Measurements from ENCODE around the gene WDR33. TPM values are rescaled to one million over a fixed set of nuclear protein-coding genes. Genes with fewer than 3 reads are reported as not detected.

The WDR33 gene
- total and polyA plus RNA-seq, 2 of the 13 experiments (the other 11 are each of a cell fraction or from before 2014, with no cell fraction given), result 54.9 to 78.2 TPM

DNA sequence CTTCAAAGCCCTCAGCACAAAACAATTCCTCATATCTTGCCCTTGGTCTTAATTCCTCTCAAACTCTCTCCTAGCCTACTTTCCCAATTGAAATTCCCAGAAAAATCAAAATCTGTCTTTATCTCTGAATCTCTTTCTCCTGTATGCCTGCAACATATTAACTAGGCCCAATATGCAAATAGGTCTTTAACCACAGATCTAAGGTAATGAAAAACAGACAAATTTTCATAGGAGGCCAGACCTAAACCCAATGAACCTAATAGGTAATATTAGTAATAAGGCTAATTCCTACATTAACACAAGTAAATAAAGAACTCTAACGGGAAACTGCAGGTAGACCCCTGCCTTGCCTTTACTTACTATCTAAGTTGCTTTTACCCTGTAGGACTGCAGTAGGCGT, 41.4 kb downstream of the WDR33 start (continued):
- TF ChIP-seq, protein P1, sequence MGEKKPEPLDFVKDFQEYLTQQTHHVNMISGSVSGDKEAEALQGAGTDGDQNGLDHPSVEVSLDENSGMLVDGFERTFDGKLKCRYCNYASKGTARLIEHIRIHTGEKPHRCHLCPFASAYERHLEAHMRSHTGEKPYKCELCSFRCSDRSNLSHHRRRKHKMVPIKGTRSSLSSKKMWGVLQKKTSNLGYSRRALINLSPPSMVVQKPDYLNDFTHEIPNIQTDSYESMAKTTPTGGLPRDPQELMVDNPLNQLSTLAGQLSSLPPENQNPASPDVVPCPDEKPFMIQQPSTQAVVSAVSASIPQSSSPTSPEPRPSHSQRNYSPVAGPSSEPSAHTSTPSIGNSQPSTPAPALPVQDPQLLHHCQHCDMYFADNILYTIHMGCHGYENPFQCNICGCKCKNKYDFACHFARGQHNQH (CRISPR knock-in tag; IDR thresholded peaks at IDR 0.05), result no peak

DNA sequence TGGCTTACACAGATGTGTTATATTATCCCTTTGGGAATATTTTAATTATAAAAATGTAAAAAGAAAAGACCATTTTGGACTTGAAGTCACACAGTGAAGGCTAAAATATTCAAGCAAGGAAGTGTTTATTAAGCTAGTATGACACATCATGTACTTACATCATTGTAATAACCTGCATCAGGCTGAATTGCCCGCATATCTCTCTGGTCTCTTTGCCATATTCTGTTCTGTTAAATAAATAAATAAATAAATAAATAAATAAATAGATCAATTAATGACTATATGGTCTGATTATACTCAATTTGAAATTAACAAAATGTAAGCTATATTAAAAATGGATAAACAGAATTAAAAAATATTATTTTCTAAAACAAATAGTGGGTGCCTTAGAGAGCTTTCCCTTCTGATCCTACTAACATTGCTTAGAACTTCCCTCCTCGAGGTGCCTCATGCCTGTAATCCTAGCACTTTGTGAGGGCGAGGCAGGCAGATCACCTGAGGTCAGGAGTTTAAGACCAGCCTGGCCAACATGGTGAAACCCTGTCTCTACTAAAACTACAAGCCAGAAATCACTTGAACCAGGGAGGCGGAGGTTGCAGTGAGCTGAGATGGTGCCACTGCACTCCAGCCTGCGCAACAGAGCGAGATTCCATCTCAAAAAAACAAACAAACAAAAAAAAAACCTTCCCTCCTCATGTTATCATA, 42.0 kb downstream of the WDR33 start:
- H3K27me3 ChIP-seq (ENCODE audit: control insufficient read depth in 1 of 2, insufficient read depth in 2 of 2, low read length in 2 of 2), result no peaks in the 10 kb centered on the region
- intact Hi-C loops (cut with micrococcal nuclease; ENCODE audit: unreplicated experiment), result loop anchor here (5.0 kb wide), 1 partner anchor 38 kb away; no protein-coding TSS in a partner anchor
- no peak for DNase-seq (ENCODE audit: low spot score)
- peaks cover 13% of the 10 kb centered on the region for H3K4me1 ChIP-seq (ENCODE audit: insufficient read depth, low read length)
- no peak overlapping the region for H2AFZ ChIP-seq (ENCODE audit: low read length)
- peaks cover 23% of the 10 kb centered on the region for H4K20me1 ChIP-seq (ENCODE audit: insufficient read depth, low read length)
- no TSS peak for BruUV-seq (replicated peaks)
- no peak for TF ChIP-seq ZNF780A (CRISPR knock-in tag; IDR thresholded peaks at IDR 0.05)
- TF ChIP-seq, protein P2, sequence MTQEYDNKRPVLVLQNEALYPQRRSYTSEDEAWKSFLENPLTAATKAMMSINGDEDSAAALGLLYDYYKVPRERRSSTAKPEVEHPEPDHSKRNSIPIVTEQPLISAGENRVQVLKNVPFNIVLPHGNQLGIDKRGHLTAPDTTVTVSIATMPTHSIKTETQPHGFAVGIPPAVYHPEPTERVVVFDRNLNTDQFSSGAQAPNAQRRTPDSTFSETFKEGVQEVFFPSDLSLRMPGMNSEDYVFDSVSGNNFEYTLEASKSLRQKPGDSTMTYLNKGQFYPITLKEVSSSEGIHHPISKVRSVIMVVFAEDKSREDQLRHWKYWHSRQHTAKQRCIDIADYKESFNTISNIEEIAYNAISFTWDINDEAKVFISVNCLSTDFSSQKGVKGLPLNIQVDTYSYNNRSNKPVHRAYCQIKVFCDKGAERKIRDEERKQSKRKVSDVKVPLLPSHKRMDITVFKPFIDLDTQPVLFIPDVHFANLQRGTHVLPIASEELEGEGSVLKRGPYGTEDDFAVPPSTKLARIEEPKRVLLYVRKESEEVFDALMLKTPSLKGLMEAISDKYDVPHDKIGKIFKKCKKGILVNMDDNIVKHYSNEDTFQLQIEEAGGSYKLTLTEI (CRISPR knock-in tag; conservative IDR thresholded peaks at IDR 0.05), result no peak
- no peak for TF ChIP-seq HMG20B (CRISPR knock-in tag; conservative IDR thresholded peaks at IDR 0.05)
- TF ChIP-seq, protein P3, sequence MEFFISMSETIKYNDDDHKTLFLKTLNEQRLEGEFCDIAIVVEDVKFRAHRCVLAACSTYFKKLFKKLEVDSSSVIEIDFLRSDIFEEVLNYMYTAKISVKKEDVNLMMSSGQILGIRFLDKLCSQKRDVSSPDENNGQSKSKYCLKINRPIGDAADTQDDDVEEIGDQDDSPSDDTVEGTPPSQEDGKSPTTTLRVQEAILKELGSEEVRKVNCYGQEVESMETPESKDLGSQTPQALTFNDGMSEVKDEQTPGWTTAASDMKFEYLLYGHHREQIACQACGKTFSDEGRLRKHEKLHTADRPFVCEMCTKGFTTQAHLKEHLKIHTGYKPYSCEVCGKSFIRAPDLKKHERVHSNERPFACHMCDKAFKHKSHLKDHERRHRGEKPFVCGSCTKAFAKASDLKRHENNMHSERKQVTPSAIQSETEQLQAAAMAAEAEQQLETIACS (CRISPR knock-in tag; IDR thresholded peaks at IDR 0.05), result no peak
- no peak for TF ChIP-seq ZNF552 (CRISPR knock-in tag; IDR thresholded peaks at IDR 0.05; ENCODE audit: borderline replicate concordance)
- TF ChIP-seq FOXA1 (IDR thresholded peaks at IDR 0.05), result no peak
- no peak for TF ChIP-seq FOXA1 (CRISPR knock-in tag; IDR thresholded peaks at IDR 0.05)
- TF ChIP-seq CBX5 (CRISPR knock-in tag; IDR thresholded peaks at IDR 0.05; ENCODE audit: borderline replicate concordance), result no peak
- no peak for TF ChIP-seq NFE2L1 (CRISPR knock-in tag; IDR thresholded peaks at IDR 0.05; ENCODE audit: borderline replicate concordance)
- no peak for TF ChIP-seq GFI1 (CRISPR knock-in tag; IDR thresholded peaks at IDR 0.05; ENCODE audit: borderline replicate concordance)
- TF ChIP-seq ZNF24 (IDR thresholded peaks at IDR 0.05), result no peak
- TF ChIP-seq IRF2 (CRISPR knock-in tag; IDR thresholded peaks at IDR 0.05), result no peak
- no peak for TF ChIP-seq NR3C1 (CRISPR knock-in tag; IDR thresholded peaks at IDR 0.05)
- TF ChIP-seq ISX (CRISPR knock-in tag; conservative IDR thresholded peaks at IDR 0.05), result no peak
- no peak for TF ChIP-seq SMAD3 (CRISPR knock-in tag; IDR thresholded peaks at IDR 0.05)
- TF ChIP-seq ZNF431 (CRISPR knock-in tag; IDR thresholded peaks at IDR 0.05; ENCODE audit: borderline replicate concordance, low read depth), result no peak
- TF ChIP-seq FOXM1 (CRISPR knock-in tag; IDR thresholded peaks at IDR 0.05), result no peak
- no peak for TF ChIP-seq NCOR1 (IDR thresholded peaks at IDR 0.05; ENCODE audit: borderline replicate concordance, low read length)
- 96% methylated on average over 6 of the region's 6 CpGs for WGBS (ENCODE audit: low lambda C conversion rate)
- no peak for ATAC-seq
- H3K27ac ChIP-seq (ENCODE audit: extremely low read length, insufficient read depth, low read length), result no peak overlapping the region
- ChIA-PET CTCF (ENCODE audit: low intra/inter-chr PET ratio, low total read pairs) (no interaction called here), POLR2A (no interaction called here)
- H3K79me2 ChIP-seq (ENCODE audit: insufficient read depth, low read length), result peaks cover 42% of the 10 kb centered on the region
- no peaks in the 10 kb centered on the region for H3K9me3 ChIP-seq (ENCODE audit: low read length)
- no peak overlapping the region for H3K4me2 ChIP-seq (ENCODE audit: low read depth, low read length)
- peaks cover 12 to 62% of the 10 kb centered on the region in 2 experiments for H3K36me3 ChIP-seq (replicated peaks in 1 of 2; ENCODE audit: control insufficient read depth in 1 of 2, insufficient read depth in 2 of 2, low read length in 2 of 2)
- in situ Hi-C loops (cut with HindIII; ENCODE audit: extremely low pct_ligation_motif_present, low pct_unique_long_range_greater_than_20kb), result no loop called here
- no peak for FAIRE-seq
- H3K4me3 ChIP-seq (replicated peaks in 1 of 3; ENCODE audit: insufficient read depth in 1 of 3, low read depth in 2 of 3, low read length in 3 of 3), result no peak overlapping the region
- no peak overlapping the region for H3K9ac ChIP-seq (ENCODE audit: insufficient read depth, low read depth, low read length)
